NCI-H69 (cell line): ENCODE measurements around the gene GRK6.
A peak's percentile ranks its signal among the peaks of the same experiment; 100 is the strongest.

ENCODE experiments used
- DNase-seq: peaks from one replicate; lab custom pipeline; 2025; lab: John Stamatoyannopoulos, UW

GRK6 gene

GRCh38 chr5:177426566-177427210 lies at the start of gene GRK6:
GRK6 (plus strand) TSS chr5:177426676; CDS start chr5:177426846, 170 bp downstream.
- peak; percentile 76 for DNase-seq

- peak; percentile 49 for DNase-seq
These were observed 48.4 kb upstream of the GRK6 start for GRCh38 chr5:177377851-177378776.

- DNase-seq = no peak
These were observed 47.3 kb upstream of the GRK6 start for GRCh38 chr5:177378884-177379883.

GRCh38 chr5:177380805-177381126 lies 45.7 kb upstream of the GRK6 start:
- no peak for DNase-seq

DNA sequence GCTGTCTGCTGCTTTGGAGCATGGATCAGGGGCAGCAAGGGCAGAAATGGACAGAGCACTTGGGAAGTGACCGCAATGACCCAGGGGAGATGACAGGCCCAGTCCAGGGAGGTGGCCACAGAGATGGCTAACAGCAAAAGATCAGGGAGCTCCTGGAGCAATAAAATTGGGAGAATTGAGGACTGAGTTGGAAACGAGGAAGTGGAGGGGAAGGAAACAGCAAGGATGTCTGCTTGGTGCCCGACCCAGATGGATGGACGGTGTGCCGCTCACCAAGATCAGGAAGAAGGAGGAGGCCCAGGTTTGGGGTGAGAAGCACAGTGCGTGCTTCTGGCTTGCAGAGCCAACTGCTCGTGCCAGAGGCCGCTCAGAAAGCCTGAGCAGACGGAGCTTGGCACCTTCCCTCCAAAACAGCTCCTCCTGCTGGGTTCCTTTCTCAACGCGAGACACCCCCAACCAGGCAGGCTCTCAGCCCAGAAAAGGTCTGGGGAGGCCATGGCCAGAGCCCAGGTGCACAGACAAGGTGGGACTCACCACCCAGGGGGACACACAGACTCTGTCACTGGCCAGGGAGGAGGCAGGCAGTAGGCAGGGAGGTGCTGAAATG lies 44.0 kb upstream of the GRK6 start:
- DNase-seq = peak; percentile 79

- DNase-seq = no peak
These were observed 43.3 kb upstream of the GRK6 start for GRCh38 chr5:177383181-177383580.

GRCh38 chr5:177384134-177384533 lies 42.3 kb upstream of the GRK6 start, which contains the start of gene SLC34A1:
SLC34A1 (plus strand) TSS chr5:177384434; CDS start chr5:177385742, 1,308 bp downstream.
- no peak for DNase-seq

DNA sequence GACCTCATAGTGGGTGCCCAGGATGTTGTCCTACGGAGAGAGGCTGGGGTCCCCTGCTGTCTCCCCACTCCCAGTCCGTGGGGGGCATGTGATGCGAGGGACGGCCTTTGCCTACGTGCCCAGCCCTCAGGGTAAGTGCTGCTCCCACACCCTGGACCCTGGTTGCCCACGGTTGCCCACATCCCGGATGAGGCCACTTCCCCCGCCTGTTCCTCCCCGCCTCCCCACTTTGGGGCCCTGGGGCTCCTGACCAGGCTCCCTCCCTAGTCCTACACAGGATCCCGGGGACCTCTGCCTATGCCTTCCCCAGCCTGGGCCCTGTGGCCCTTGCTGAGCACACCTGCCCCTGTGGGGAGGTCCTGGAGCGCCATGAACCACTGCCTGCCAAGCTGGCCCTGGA lies 40.8 kb upstream of the GRK6 start:
- no peak for DNase-seq

- DNase-seq = no peak
These were observed 39.9 kb upstream of the GRK6 start for GRCh38 chr5:177386542-177386941.

DNA sequence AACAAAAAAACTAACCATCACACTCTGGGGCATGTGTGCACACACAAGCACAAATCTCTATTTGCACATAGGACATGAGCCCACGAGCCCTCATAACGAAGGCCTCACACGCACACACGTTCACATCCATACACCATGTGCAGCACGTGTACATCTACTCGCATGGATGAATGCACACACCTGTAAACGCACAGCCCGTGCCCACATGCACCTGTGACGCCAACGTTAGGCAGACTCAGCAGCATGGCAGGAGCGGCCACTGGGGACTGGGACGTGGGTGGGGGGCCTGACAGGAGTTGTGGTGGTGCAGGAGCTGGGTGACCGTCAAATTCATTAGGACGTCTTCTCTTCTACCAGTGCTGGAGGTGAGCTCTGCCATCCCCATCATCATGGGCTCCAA lies 39.1 kb upstream of the GRK6 start:
- no peak for DNase-seq

DNA sequence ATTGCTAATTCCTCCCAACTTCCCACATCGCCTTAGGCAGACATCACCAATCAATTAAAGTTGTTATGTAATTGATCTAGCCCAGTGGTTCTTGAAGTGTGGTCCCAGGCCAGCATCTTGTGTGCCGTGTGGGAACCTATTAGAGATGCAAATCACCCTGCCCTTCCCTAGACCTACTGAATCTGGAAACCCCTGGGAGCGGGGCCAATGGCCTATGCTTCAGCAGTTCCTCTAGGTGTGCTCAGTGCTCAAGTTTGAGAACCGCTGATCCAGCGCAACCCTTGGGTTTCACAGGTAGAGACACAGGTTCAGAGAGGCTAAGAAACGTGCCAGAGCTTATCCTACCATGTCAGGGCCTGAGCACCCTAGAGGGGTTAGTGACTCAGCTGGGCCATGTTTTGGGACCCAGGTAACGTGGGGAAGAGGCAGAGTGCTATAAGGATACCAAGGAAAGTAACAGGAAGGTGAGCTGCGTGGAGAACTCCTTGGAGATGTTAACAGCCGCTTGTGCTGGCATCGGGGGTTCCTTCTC lies 37.9 kb upstream of the GRK6 start:
- no peak for DNase-seq

DNA sequence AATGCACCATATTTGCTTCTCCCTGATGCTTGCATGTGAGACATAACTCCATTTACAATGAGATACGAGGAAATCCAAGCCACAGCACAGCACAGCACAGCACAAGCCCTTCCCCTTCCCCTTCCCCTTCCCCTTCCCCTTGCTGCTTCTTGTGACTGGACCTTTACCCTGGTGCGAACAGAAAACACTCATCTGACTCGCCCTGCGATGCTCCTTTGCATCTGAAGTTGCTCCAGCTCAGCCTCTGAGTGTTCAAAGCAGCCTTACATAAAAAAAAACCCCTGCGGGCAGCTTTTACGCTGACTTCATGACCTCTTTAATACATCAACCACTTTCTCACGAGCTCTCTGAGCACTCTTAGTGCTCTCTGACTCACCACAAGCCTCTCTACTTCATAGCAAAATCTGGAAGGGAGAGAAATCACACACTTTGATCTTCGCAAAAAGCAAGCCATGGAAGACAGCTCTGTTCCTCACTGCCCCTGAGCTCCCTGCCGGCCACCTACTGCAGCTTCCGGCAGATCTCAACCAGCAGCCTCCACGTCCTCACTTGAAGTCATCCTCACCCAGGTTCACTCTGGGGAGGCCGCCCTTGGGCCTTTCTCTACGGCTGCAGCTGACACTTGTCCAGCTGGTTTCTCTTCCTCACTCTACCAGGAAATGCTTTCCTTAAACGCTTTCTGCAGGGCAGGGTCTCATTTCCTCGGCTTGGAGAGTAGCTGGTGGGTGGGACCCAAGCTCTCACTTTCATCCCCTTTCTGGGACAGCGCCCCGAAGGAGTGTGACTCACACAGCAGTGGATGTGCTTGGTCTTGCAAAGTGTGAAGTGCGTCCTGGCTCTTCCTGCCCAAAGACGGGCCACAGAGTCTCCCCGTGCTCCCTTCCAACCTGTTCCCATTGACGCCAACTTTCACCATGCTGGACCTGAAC lies 37.0 kb upstream of the GRK6 start:
- no peak for DNase-seq

DNA sequence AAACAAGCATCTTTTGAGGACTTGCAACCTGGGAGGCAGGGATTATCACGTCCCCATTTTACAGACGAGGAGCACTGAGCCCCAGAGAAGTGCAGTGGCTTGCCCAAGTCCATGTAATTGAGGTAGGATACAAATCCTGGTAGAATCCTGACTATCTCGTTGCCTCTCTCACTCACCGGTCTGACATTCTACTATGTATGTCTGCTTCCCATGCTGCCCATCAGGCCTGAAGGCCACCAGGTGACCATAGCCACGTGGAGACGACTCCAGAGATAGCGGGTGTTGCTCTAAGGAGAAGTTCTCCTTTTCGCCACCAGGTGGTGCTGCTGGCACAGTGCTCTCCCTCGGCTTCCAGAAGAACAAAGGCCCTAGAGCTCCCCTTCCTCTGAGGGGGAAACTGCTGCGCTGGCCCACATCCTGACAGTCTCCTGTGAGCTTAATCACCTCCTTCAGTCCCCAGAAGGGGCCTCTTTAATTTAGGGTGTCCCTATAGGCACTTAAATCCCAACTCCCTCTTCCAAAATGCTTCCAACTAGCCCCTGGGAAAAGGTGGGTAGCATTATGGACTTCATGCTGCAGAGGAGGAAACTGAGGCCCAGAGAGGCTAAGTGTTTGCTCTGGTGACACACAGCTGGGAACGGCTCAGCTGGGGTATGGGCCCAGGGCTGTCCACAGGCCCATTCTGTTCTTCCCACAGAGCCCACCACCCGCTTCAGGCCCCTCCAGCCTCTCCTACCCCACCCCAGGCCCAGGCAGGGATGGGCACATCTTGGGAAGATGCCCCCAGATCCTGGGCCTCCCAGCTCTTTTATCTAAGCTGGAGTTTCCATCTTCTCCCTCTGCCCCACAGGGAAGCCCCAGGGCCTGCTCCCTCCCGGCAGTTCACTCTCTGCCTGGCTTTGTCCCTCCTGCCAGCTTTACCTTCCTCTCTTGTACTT lies 35.8 kb upstream of the GRK6 start:
- DNase-seq = peak; percentile 88

- no peak for DNase-seq
These were observed 33.7 kb upstream of the GRK6 start for GRCh38 chr5:177392765-177393164.

GRCh38 chr5:177393206-177393765 lies 33.2 kb upstream of the GRK6 start:
- no peak for DNase-seq

GRCh38 chr5:177393990-177394389 lies 32.5 kb upstream of the GRK6 start:
- no peak for DNase-seq

DNA sequence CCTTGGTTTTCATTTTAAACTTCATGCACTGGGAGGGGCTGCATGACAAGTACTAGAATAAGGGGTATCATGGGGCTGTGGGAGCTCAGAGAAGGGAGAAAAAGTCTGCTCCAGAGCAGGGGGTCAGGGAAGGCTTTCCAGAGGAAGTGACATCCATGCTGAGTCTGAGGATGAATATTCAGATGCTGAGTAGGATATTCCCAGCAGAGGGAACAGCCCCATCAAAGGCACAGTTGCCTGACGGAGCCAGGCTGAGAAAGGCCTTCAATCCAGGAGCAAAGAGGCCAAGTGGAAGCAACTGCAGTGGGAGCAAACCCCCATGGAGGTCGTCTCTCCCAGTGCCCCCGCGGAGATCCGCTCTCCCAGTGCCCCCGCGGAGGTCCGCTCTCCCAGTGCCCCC lies 30.4 kb upstream of the GRK6 start:
- no peak for DNase-seq

- no peak for DNase-seq
These were observed 29.7 kb upstream of the GRK6 start for GRCh38 chr5:177396807-177397206.

GRCh38 chr5:177397875-177398390 lies 28.5 kb upstream of the GRK6 start:
- DNase-seq = no peak
